H1 (cell line): ENCODE measurements around the gene KIAA0319L. TPM values are rescaled to one million over a fixed set of nuclear protein-coding genes. Genes with fewer than 3 reads are reported as not detected.
"Not testable (repeated sequence)": the region's sequence is repeated elsewhere in the genome, so short reads cannot be mapped to it uniquely, and the experiment has no call there.

Experiments used
- CTCF ChIA-PET: fragments of 300-600 bp; sonication (Branson Sonifier 250); formaldehyde crosslinking; loops from one replicate; lab custom pipeline; 2021; ENCODE audit not compliant: partially characterized antibody; lab: Charles Lee
- POLR2A ChIA-PET: fragments of 300-600 bp; sonication (Branson Sonifier 250); formaldehyde crosslinking; loops from one replicate; lab custom pipeline; 2021; ENCODE audit warnings: inconsistent platforms; ENCODE audit not compliant: partially characterized antibody; lab: Charles Lee
- DNase-seq, 2 experiments: peaks; one replicate each; pipeline versions ENCODE4 v3.0.0 to v3.0.0-alpha.2; 2010 to 2022; ENCODE audit warnings: low spot score in 2 of 2, low read depth in 1 of 2, mixed read lengths in 1 of 2
- FAIRE-seq: peaks from 2 replicates; lab custom pipeline; 2011; peaks lifted over from hg19 to GRCh38; lab: Jason Lieb, UNC
- H2AFZ ChIP-seq: 2 replicates; pipeline ENCODE4 v1.8.1; 2012; ENCODE audit warnings: low read length, inconsistent platforms
- H2AK5ac ChIP-seq: 2 replicates; pipeline ENCODE4 v1.6.1; 2013; ENCODE audit warnings: low read depth, low read length
- H2BK120ac ChIP-seq: replicated peaks from 2 replicates; pipeline ENCODE3; 2013; ENCODE audit warnings: low read depth, low read length, inconsistent platforms
- H2BK12ac ChIP-seq: 2 replicates; pipeline ENCODE4 v1.6.1; 2013; ENCODE audit warnings: low read depth, low read length
- H2BK15ac ChIP-seq: 2 replicates; pipeline ENCODE4 v1.6.1; 2013; ENCODE audit warnings: low read length
- H2BK20ac ChIP-seq: 2 replicates; pipeline ENCODE4 v1.6.1; 2013; ENCODE audit warnings: low read length
- H2BK5ac ChIP-seq: 2 replicates; pipeline ENCODE4 v1.6.1; 2013; ENCODE audit warnings: low read depth, low read length
- H3K14ac ChIP-seq: 2 replicates; pipeline ENCODE4 v1.6.1; 2013; ENCODE audit warnings: inconsistent platforms; ENCODE audit not compliant: insufficient read length
- H3K18ac ChIP-seq: 2 replicates; pipeline ENCODE4 v1.6.1; 2013; ENCODE audit warnings: low read length; ENCODE audit errors: extremely low read depth
- H3K23ac ChIP-seq: 2 replicates; pipeline ENCODE4 v1.6.1; 2013; ENCODE audit warnings: inconsistent platforms; ENCODE audit not compliant: insufficient read length
- H3K23me2 ChIP-seq: 2 replicates; pipeline ENCODE4 v1.6.1; 2013; ENCODE audit warnings: low read depth, low read length
- H3K27ac ChIP-seq: 2 replicates; pipeline ENCODE4 v1.6.1; 2011; ENCODE audit warnings: low read depth, low read length, inconsistent platforms
- H3K27me3 ChIP-seq, 4 experiments: replicated peaks in 1 of 4; 1 replicate in 1 of 4; 2 replicates in 3 of 4; pipeline versions ENCODE4 v1.6.1 to v1.8.1; 2011 to 2013; ENCODE audit warnings: low read length in 3 of 4, mild to moderate bottlenecking in 3 of 4, inconsistent platforms in 2 of 4, mixed read lengths in 2 of 4, moderate library complexity in 1 of 4; ENCODE audit not compliant: control insufficient read depth in 3 of 4, insufficient read depth in 3 of 4; ENCODE audit errors: extremely low read depth in 1 of 4
- H3K36me3 ChIP-seq, 4 experiments: 2 replicates each; pipeline versions ENCODE4 v1.6.1 to v1.8.1; 2011 to 2013; ENCODE audit warnings: mild to moderate bottlenecking in 4 of 4, low read length in 3 of 4, moderate library complexity in 2 of 4, control low read depth in 1 of 4, inconsistent platforms in 1 of 4; ENCODE audit not compliant: insufficient read depth in 4 of 4, control insufficient read depth in 2 of 4
- H3K4ac ChIP-seq: replicated peaks from 2 replicates; pipeline ENCODE3; 2013; ENCODE audit warnings: low read length, low read depth, mixed read lengths, inconsistent platforms; ENCODE audit not compliant: insufficient read length
- H3K4me1 ChIP-seq, 4 experiments: replicated peaks in 1 of 4; 1 replicate in 1 of 4; 2 replicates in 3 of 4; pipeline versions ENCODE4 v1.6.1 to v1.8.1; 2011 to 2013; ENCODE audit warnings: low read length in 3 of 4, inconsistent platforms in 2 of 4, mixed read lengths in 1 of 4; ENCODE audit not compliant: insufficient read depth in 4 of 4, control insufficient read depth in 3 of 4
- H3K4me2 ChIP-seq, 2 experiments: 2 replicates each; pipeline versions ENCODE4 v1.6.1 to v1.8.1; 2011 to 2013; ENCODE audit warnings: low read depth in 2 of 2, low read length in 2 of 2, control low read depth in 1 of 2, inconsistent platforms in 1 of 2, mild to moderate bottlenecking in 1 of 2; ENCODE audit not compliant: insufficient read depth in 1 of 2
- H3K4me3 ChIP-seq, 4 experiments: fragments of 200-600, 300-600 bp in 1 of 4; sonication (generic), shearing (Covaris generic), sonication (Bioruptor Twin) in 1 of 4; 2 replicates each; pipeline versions ENCODE4 v1.5.1 to v1.8.1; 2011 to 2016; ENCODE audit warnings: low read length in 4 of 4, low read depth in 3 of 4, control low read depth in 2 of 4, inconsistent platforms in 2 of 4, mild to moderate bottlenecking in 2 of 4, mixed read lengths in 1 of 4, moderate library complexity in 1 of 4; ENCODE audit not compliant: insufficient read depth in 2 of 4; ENCODE audit errors: extremely low read depth in 1 of 4
- H3K56ac ChIP-seq: replicated peaks from 2 replicates; pipeline ENCODE3; 2013; ENCODE audit warnings: low read depth, mild to moderate bottlenecking, mixed read lengths, low read length, inconsistent platforms; ENCODE audit not compliant: insufficient read length
- H3K79me1 ChIP-seq: 2 replicates; pipeline ENCODE4 v1.6.1; 2013; ENCODE audit warnings: low read depth, low read length, control low read depth
- H3K79me2 ChIP-seq, 2 experiments: 2 replicates each; pipeline versions ENCODE4 v1.6.1 to v1.8.1; 2012 to 2013; ENCODE audit warnings: low read length in 2 of 2, mild to moderate bottlenecking in 2 of 2, inconsistent platforms in 1 of 2; ENCODE audit not compliant: insufficient read depth in 2 of 2, control insufficient read depth in 1 of 2
- H3K9ac ChIP-seq, 4 experiments: replicated peaks in 1 of 4; 1 replicate in 1 of 4; 2 replicates in 3 of 4; pipeline versions ENCODE4 v1.6.1 to v1.8.1; 2011 to 2013; ENCODE audit warnings: low read depth in 3 of 4, low read length in 3 of 4, control low read depth in 2 of 4, mild to moderate bottlenecking in 2 of 4, moderate library complexity in 2 of 4, inconsistent platforms in 1 of 4; ENCODE audit errors: extremely low read depth in 1 of 4
- H3K9me3 ChIP-seq, 2 experiments: 2 replicates each; pipeline versions ENCODE4 v1.6.1 to v1.8.1; 2012 to 2013; ENCODE audit warnings: mild to moderate bottlenecking in 2 of 2, moderate library complexity in 2 of 2, control low read depth in 1 of 2, inconsistent platforms in 1 of 2, low read depth in 1 of 2, low read length in 1 of 2, mixed read lengths in 1 of 2; ENCODE audit not compliant: insufficient read depth in 2 of 2
- H4K20me1 ChIP-seq, 2 experiments: replicated peaks in 1 of 2; 2 replicates each; pipeline versions ENCODE3 to v1.8.1; 2011 to 2013; ENCODE audit warnings: inconsistent platforms in 2 of 2, low read length in 2 of 2, mild to moderate bottlenecking in 1 of 2; ENCODE audit not compliant: insufficient read depth in 2 of 2, control insufficient read depth in 1 of 2
- H4K5ac ChIP-seq: 2 replicates; pipeline ENCODE4 v1.6.1; 2013; ENCODE audit warnings: low read length, low read depth, mixed read lengths, inconsistent platforms; ENCODE audit not compliant: insufficient read length
- H4K8ac ChIP-seq: 2 replicates; pipeline ENCODE4 v1.8.0; 2013; ENCODE audit warnings: mild to moderate bottlenecking, moderate library complexity, low read length, inconsistent platforms; ENCODE audit not compliant: insufficient read depth; ENCODE audit errors: extremely low read depth
- H4K91ac ChIP-seq: replicated peaks from 2 replicates; pipeline ENCODE3; 2013; ENCODE audit warnings: low read length, mixed read lengths, inconsistent platforms; ENCODE audit not compliant: insufficient read length
- WGBS, 2 experiments: shearing (Covaris generic) in 1 of 2; methylation state at CpG; one replicate each; pipeline versions ENCODE4 v1.1.6 to v1.1.7; 2013 to 2015; ENCODE audit warnings: low lambda C conversion rate in 2 of 2, mixed read lengths in 2 of 2, inconsistent platforms in 1 of 2, low coverage in 1 of 2, missing lambda C conversion rate in 1 of 2; ENCODE audit not compliant: insufficient replicate concordance in 2 of 2, insufficient coverage in 1 of 2, insufficient read length in 1 of 2; ENCODE audit errors: extremely low coverage in 1 of 2, missing lambda C conversion rate in 1 of 2; 5-methylcytosine and 5-hydroxymethylcytosine counted together
- polyA plus RNA-seq, 7 experiments: library from polyadenylated mRNA; depleted of rRNA in 3 of 7; stranded (reverse) in 5 of 7; unstranded in 2 of 7; fragments of >200 nt in 5 of 7; fragments of 200-250 nt in 2 of 7; gene quantifications; 1 replicate in 5 of 7; 2 replicates in 1 of 7; 4 replicates in 1 of 7; pipeline versions ENCODE4 v1.2.1 to v1.2.3, GENCODE V29; 2011 to 2013; ENCODE audit warnings: missing spikeins in 2 of 7, mixed read lengths in 2 of 7
- total RNA-seq: library from RNA; stranded (reverse); fragmentation: NEBNext Ultra II Directional; extraction: Animal tissue kit (Norgen Biotek cat#: 25700); gene quantifications from 2 replicates; pipeline ENCODE4 v1.2.1, GENCODE V29; 2021

KIAA0319L gene
- total and polyA plus RNA-seq, 2 of the 8 experiments (the other 6 are each of a cell fraction or from before 2014, with no cell fraction given), result 40.1 to 55.7 TPM

- H2BK15ac ChIP-seq, H3K79me1 ChIP-seq, H3K4me3 ChIP-seq, H3K23ac ChIP-seq, H3K27ac ChIP-seq, H3K36me3 ChIP-seq, H3K18ac ChIP-seq, H4K91ac ChIP-seq, H3K9me3 ChIP-seq, H4K20me1 ChIP-seq, H3K4me1 ChIP-seq, DNase-seq, H4K5ac ChIP-seq, H3K79me2 ChIP-seq, POLR2A ChIA-PET, FAIRE-seq, H4K8ac ChIP-seq, H2BK120ac ChIP-seq, H2BK12ac ChIP-seq, H2AK5ac ChIP-seq, H3K14ac ChIP-seq, H2AFZ ChIP-seq, H2BK20ac ChIP-seq, H3K56ac ChIP-seq, H3K4ac ChIP-seq, H2BK5ac ChIP-seq, H3K9ac ChIP-seq, H3K4me2 ChIP-seq: not testable (repeated sequence)
- Histone ChIP-seq H3K23me2 (peaks cover 14% of the 10 kb centered on the region; the same call in 1 of the 2 replicates), H3K27me3 (peaks cover 19 to 26% (median 25%) of the 10 kb centered on the region in 4 experiments)
- CTCF ChIA-PET, result interaction anchor here (1.3 to 8.5 kb wide), 3 partner anchors 10 to 145 kb away, joined by 3 to 63 read pairs (median 4); no protein-coding TSS in a partner anchor
- WGBS, 2 experiments, result 93% methylated on average over 4 of the region's 9 CpGs; no CpG with 5 or more reads in 1 of the 2 experiments
Measured at GRCh38 chr1:35581621-35582020, 24.4 kb upstream of the KIAA0319L start.
